Thyroid gland (tissue), 4 donors: ENCODE data around the gene STMND1.

Experiments used
- POLR2A ChIP-seq, 2 donors: fragments of 450-650 bp; IDR thresholded peaks; one replicate each; pipeline ENCODE4 v1.6.1; 2017; ENCODE audit warnings: antibody characterized with exemption in 2 of 2, mild to moderate bottlenecking in 2 of 2, moderate library complexity in 1 of 2
- TF ChIP-seq, protein P1 (sequence below), 6 experiments: fragments of 200-600 bp in 3 of 6; fragments of 450-650 bp in 3 of 6; sonication (generic) in 3 of 6; IDR thresholded peaks; one replicate each; pipeline ENCODE4 v1.5.1; 2016 to 2019; ENCODE audit warnings: antibody characterized with exemption in 6 of 6, mild to moderate bottlenecking in 2 of 6, inconsistent platforms in 1 of 6, moderate library complexity in 1 of 6

- TF ChIP-seq, protein P1, sequence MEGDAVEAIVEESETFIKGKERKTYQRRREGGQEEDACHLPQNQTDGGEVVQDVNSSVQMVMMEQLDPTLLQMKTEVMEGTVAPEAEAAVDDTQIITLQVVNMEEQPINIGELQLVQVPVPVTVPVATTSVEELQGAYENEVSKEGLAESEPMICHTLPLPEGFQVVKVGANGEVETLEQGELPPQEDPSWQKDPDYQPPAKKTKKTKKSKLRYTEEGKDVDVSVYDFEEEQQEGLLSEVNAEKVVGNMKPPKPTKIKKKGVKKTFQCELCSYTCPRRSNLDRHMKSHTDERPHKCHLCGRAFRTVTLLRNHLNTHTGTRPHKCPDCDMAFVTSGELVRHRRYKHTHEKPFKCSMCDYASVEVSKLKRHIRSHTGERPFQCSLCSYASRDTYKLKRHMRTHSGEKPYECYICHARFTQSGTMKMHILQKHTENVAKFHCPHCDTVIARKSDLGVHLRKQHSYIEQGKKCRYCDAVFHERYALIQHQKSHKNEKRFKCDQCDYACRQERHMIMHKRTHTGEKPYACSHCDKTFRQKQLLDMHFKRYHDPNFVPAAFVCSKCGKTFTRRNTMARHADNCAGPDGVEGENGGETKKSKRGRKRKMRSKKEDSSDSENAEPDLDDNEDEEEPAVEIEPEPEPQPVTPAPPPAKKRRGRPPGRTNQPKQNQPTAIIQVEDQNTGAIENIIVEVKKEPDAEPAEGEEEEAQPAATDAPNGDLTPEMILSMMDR (IDR thresholded peaks at IDR 0.05) = no peak
- TF ChIP-seq POLR2A (IDR thresholded peaks at IDR 0.05) = no peak
Observed at GRCh38 chr6:17100806-17101205, 1.0 kb upstream of the STMND1 start.
